HAP-1 (cell line): ENCODE data around the gene ATP8A2.

Experiments used
- DNase-seq, 2 experiments: peaks; one replicate each; pipeline ENCODE4 v3.0.0-alpha.2; 2016 to 2020; ENCODE audit warnings: low spot score in 2 of 2
- H3K27me3 ChIP-seq: fragments of 250-450 bp; sonication (Bioruptor Pico); 2 replicates; pipeline ENCODE4 v1.5.1; 2020; ENCODE audit warnings: low read depth, mild to moderate bottlenecking, moderate library complexity
- H3K36me3 ChIP-seq: fragments of 250-450 bp; sonication (Bioruptor Pico); replicated peaks from 2 replicates; pipeline ENCODE4 v1.5.1; 2020; ENCODE audit warnings: mild to moderate bottlenecking
- H3K4me1 ChIP-seq: fragments of 250-450 bp; sonication (Bioruptor Pico); 2 replicates; pipeline ENCODE4 v1.5.1; 2020; ENCODE audit warnings: mild to moderate bottlenecking
- H3K4me3 ChIP-seq: fragments of 250-450 bp; sonication (Bioruptor Pico); 2 replicates; pipeline ENCODE4 v1.5.1; 2020; ENCODE audit warnings: mild to moderate bottlenecking, moderate library complexity
- H3K9me3 ChIP-seq: fragments of 250-450 bp; sonication (Bioruptor Pico); 2 replicates; pipeline ENCODE4 v1.5.1; 2020; ENCODE audit warnings: mild to moderate bottlenecking, moderate library complexity
- in situ Hi-C: fragments of 300-500 bp; cut with MboI; formaldehyde crosslinking; loops from 3 replicates; pipeline ENCODE4 v1.14.3; 2020; ENCODE audit warnings: low sequenced_read_pairs, inconsistent platforms, mixed read lengths

Gene ATP8A2

GRCh38 chr13:25654322-25654721, 282.5 kb downstream of the ATP8A2 start:
- Histone ChIP-seq H3K4me1 (no peaks in the 10 kb centered on the region), H3K9me3 (no peaks in the 10 kb centered on the region), H3K27me3 (no peaks in the 10 kb centered on the region), H3K4me3 (no peak overlapping the region), H3K36me3 (no peaks in the 10 kb centered on the region)
- DNase-seq = no peak
- in situ Hi-C loops = no loop called here

- H3K27me3 ChIP-seq = no peaks in the 10 kb centered on the region
- in situ Hi-C loops = no loop called here
- H3K4me3 ChIP-seq = no peak overlapping the region
- H3K36me3 ChIP-seq = no peaks in the 10 kb centered on the region
- H3K9me3 ChIP-seq = no peaks in the 10 kb centered on the region
- H3K4me1 ChIP-seq = no peaks in the 10 kb centered on the region
- no peak for DNase-seq
Observed at GRCh38 chr13:25657157-25657556, 285.4 kb downstream of the ATP8A2 start.

- no peak for DNase-seq
Observed at GRCh38 chr13:25659091-25659795, 287.5 kb downstream of the ATP8A2 start.

DNA sequence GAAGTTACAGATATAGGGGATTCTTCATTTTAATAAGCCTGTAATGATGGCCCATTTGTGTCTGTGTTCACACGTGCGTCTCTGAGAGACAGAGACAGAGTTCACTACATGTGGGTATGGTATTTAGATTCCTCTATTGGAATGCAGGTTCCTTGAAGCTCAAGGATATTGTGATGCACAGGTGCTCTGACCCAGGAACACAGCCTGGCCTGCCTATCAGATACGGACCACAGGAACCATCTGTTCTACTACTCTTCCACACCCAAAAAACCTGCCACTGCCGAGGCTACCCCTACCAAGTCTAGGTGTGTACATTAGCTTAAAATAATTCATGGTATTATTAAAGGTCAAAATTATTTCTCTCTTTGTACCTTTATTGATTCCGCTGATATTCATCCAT, 289.2 kb downstream of the ATP8A2 start:
- Histone ChIP-seq H3K9me3 (no peaks in the 10 kb centered on the region), H3K36me3 (no peaks in the 10 kb centered on the region), H3K4me1 (no peaks in the 10 kb centered on the region), H3K4me3 (no peak overlapping the region), H3K27me3 (no peaks in the 10 kb centered on the region)
- no peak for DNase-seq
- in situ Hi-C loops = no loop called here

More at GRCh38 chr13:25659091-25659795, 287.5 kb downstream of the ATP8A2 start:
- no peak overlapping the region for H3K4me3 ChIP-seq
- H3K4me1 ChIP-seq = no peaks in the 10 kb centered on the region
- no peaks in the 10 kb centered on the region for H3K36me3 ChIP-seq
- no peaks in the 10 kb centered on the region for H3K27me3 ChIP-seq
- H3K9me3 ChIP-seq = no peaks in the 10 kb centered on the region
- in situ Hi-C loops = no loop called here

DNA sequence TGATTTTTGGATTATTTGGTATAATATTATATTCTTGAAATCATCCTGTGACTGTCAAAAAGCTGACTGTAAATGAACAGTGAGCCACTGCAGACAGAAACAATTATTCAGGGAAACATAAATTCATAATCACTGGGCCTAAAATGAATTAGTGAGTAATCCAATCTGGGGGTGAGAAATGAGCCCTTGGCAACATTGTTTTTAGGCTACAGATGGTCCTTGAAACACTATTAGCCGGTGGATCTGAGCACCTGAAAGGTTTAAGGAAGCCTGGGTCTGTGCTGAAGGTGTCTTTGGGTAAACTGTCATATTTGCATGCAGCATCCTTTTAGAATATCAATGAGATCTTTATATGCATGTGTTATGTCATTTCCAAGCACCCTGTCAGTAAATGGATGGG, 290.7 kb downstream of the ATP8A2 start:
- in situ Hi-C loops = no loop called here

DNA sequence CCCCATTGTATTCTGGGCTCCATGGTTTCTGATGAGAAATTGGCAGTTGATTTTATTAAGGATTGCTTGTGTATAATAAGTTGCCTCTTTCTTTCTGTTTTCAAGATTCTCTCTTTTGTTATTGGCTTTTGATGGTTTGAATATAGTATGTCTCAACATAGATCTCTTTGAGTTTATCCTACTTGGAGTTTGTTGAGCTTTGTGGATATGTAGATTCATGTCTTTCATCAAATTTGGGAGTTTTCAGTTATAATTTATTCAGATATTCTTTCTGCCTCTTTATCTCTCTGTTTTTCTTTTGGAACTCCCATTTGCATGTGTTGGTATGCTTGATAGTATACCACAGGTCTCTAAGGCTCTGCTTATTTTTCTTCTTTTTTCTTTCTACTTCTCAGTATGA, 296.6 kb downstream of the ATP8A2 start:
- DNase-seq = no peak
- Histone ChIP-seq H3K4me1 (no peaks in the 10 kb centered on the region), H3K36me3 (no peaks in the 10 kb centered on the region), H3K9me3 (peaks cover 4% of the 10 kb centered on the region), H3K27me3 (no peaks in the 10 kb centered on the region), H3K4me3 (no peak overlapping the region)
- in situ Hi-C loops = no loop called here

More for the DNA sequence above, 290.7 kb downstream of the ATP8A2 start:
- no peaks in the 10 kb centered on the region for H3K9me3 ChIP-seq
- no peak overlapping the region for H3K4me3 ChIP-seq
- no peaks in the 10 kb centered on the region for H3K4me1 ChIP-seq
- no peaks in the 10 kb centered on the region for H3K36me3 ChIP-seq
- no peak for DNase-seq
- H3K27me3 ChIP-seq = no peaks in the 10 kb centered on the region

DNA sequence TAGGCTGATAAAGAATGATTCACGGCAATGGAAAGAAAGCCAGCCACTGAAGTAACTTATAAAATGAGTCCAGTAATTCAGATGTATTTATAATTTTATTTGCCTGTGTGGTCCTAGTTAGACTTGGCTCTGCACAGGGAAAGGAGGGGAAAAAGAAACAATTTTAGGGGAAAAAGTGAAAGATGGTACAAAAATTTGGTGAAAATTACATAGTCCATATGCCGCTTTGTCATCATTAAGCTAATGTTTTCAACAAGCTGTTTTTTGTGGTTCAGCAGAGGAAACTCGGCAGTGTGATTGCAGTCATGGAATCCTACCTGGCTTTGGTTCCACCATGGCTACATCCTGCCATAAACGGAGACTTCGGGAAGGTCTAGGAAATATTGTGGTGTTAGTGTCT, 301.9 kb downstream of the ATP8A2 start:
- H3K4me3 ChIP-seq = no peak overlapping the region
- no peak for DNase-seq
- no peaks in the 10 kb centered on the region for H3K27me3 ChIP-seq
- no peaks in the 10 kb centered on the region for H3K36me3 ChIP-seq
- in situ Hi-C loops = no loop called here
- no peaks in the 10 kb centered on the region for H3K4me1 ChIP-seq
- no peaks in the 10 kb centered on the region; the same call in 1 of the 2 replicates for H3K9me3 ChIP-seq

- no peak for DNase-seq
- no peaks in the 10 kb centered on the region; the same call in none of the 2 replicates for H3K9me3 ChIP-seq
- no peaks in the 10 kb centered on the region for H3K4me1 ChIP-seq
- H3K4me3 ChIP-seq = no peak overlapping the region
- H3K27me3 ChIP-seq = no peaks in the 10 kb centered on the region
- no peaks in the 10 kb centered on the region for H3K36me3 ChIP-seq
- in situ Hi-C loops = no loop called here
Observed at GRCh38 chr13:25674371-25674770, 302.6 kb downstream of the ATP8A2 start.

- Histone ChIP-seq H3K9me3 (no peaks in the 10 kb centered on the region; the same call in none of the 2 replicates), H3K4me1 (no peaks in the 10 kb centered on the region), H3K27me3 (no peaks in the 10 kb centered on the region), H3K36me3 (no peaks in the 10 kb centered on the region), H3K4me3 (no peak overlapping the region)
- no peak for DNase-seq
- in situ Hi-C loops = no loop called here
Observed at GRCh38 chr13:25675060-25675459, 303.3 kb downstream of the ATP8A2 start.

GRCh38 chr13:25677956-25678355, 306.2 kb downstream of the ATP8A2 start:
- H3K4me3 ChIP-seq = no peak overlapping the region
- in situ Hi-C loops = no loop called here
- H3K27me3 ChIP-seq = no peaks in the 10 kb centered on the region
- H3K36me3 ChIP-seq = no peaks in the 10 kb centered on the region
- DNase-seq = no peak
- H3K9me3 ChIP-seq = no peaks in the 10 kb centered on the region; the same call in 1 of the 2 replicates
- H3K4me1 ChIP-seq = no peaks in the 10 kb centered on the region

DNA sequence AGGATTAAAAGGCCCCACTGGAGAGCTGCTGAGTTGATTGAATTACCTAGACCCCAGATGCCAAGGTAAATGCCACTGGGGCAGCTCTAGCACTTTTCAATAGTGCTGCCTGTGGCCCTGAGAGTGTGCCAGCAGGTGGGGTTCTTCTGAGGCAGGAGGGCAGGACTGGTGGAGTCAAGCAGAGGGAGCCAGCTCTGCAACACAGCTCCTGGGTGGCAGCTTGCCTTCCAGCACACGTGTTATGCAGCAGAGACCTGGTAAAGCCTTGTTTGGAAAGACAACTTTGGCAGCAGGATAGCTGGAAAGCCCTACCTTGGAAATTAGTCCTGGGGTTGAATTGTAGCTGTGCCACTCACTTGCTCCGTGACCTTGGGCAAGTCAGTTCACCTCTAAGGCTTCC, 306.6 kb downstream of the ATP8A2 start:
- in situ Hi-C loops = no loop called here
- H3K27me3 ChIP-seq = no peaks in the 10 kb centered on the region
- no peaks in the 10 kb centered on the region for H3K4me1 ChIP-seq
- no peaks in the 10 kb centered on the region; the same call in 1 of the 2 replicates for H3K9me3 ChIP-seq
- H3K4me3 ChIP-seq = no peak overlapping the region
- H3K36me3 ChIP-seq = no peaks in the 10 kb centered on the region
- DNase-seq = no peak

- H3K4me1 ChIP-seq = no peaks in the 10 kb centered on the region
- no peak overlapping the region for H3K4me3 ChIP-seq
- H3K27me3 ChIP-seq = no peaks in the 10 kb centered on the region
- no peaks in the 10 kb centered on the region for H3K36me3 ChIP-seq
- DNase-seq = no peak
- no peaks in the 10 kb centered on the region; the same call in 1 of the 2 replicates for H3K9me3 ChIP-seq
- in situ Hi-C loops = no loop called here
Observed at GRCh38 chr13:25679159-25679558, 307.4 kb downstream of the ATP8A2 start.

- H3K4me3 ChIP-seq = no peak overlapping the region
- H3K4me1 ChIP-seq = no peaks in the 10 kb centered on the region
- in situ Hi-C loops = no loop called here
Observed at GRCh38 chr13:25679936-25680335, 308.2 kb downstream of the ATP8A2 start.

DNA sequence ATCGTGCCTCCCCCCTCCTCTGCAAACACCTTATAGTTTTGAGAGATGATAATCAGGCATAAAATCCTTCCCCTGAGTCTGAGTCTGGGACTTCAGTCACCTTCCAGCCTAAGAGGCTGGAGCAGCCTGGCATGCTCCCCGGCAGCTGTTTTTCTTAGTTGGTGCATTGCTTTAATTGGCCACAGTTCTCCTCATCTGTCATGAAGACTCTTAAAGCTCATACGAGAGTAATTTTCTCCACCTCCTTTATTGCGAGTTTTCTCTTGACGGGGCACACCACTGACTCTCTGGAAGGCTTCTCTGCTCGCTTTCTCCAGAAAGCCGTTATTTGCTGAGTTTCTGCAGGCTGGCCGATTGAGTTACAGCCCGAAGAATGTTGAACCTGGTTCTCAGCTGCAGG, 310.5 kb downstream of the ATP8A2 start:
- in situ Hi-C loops = no loop called here
- no peaks in the 10 kb centered on the region; the same call in 1 of the 2 replicates for H3K9me3 ChIP-seq
- H3K27me3 ChIP-seq = no peaks in the 10 kb centered on the region
- H3K4me1 ChIP-seq = no peaks in the 10 kb centered on the region
- DNase-seq = no peak
- H3K36me3 ChIP-seq = no peaks in the 10 kb centered on the region
- no peak overlapping the region for H3K4me3 ChIP-seq

More at GRCh38 chr13:25679936-25680335, 308.2 kb downstream of the ATP8A2 start:
- Histone ChIP-seq H3K27me3 (no peaks in the 10 kb centered on the region), H3K36me3 (no peaks in the 10 kb centered on the region), H3K9me3 (no peaks in the 10 kb centered on the region; the same call in 1 of the 2 replicates)
- DNase-seq = no peak

GRCh38 chr13:25683056-25683455, 311.3 kb downstream of the ATP8A2 start:
- Histone ChIP-seq H3K4me3 (no peak overlapping the region), H3K9me3 (no peaks in the 10 kb centered on the region; the same call in 1 of the 2 replicates), H3K4me1 (no peaks in the 10 kb centered on the region)

More at GRCh38 chr13:25683056-25683455, 311.3 kb downstream of the ATP8A2 start:
- H3K36me3 ChIP-seq = no peaks in the 10 kb centered on the region
- no peak for DNase-seq
- in situ Hi-C loops = no loop called here
- H3K27me3 ChIP-seq = no peaks in the 10 kb centered on the region
